CD4-positive, CD25-positive, alpha-beta regulatory T cell (primary cell): ENCODE results near the gene ZFHX3. TPM values are rescaled to one million over a fixed set of nuclear protein-coding genes. Genes with fewer than 3 reads are reported as not detected.

ENCODE experiments used
- ATAC-seq, 2 donors: fragments of 150-1000 bp; cut with Tn5 transposase; one replicate each; pipeline ENCODE4 v1.10.0; 2021; ENCODE audit warnings: low read depth in 2 of 2, moderate number of reproducible peaks in 2 of 2, moderate library complexity in 1 of 2
- DNase-seq, 3 donors: peaks; one replicate each; pipeline versions ENCODE4 v3.0.0 to v3.0.0-alpha.2; 2012 to 2022; ENCODE audit warnings: mixed read lengths in 1 of 3
- H3K27ac ChIP-seq: one replicate; pipeline ENCODE4 v1.7.0; 2013; ENCODE audit warnings: mild to moderate bottlenecking, low read length; ENCODE audit not compliant: insufficient read depth, poor library complexity, severe bottlenecking
- H3K27me3 ChIP-seq: one replicate; pipeline ENCODE4 v1.7.0; 2013; ENCODE audit warnings: low read length; ENCODE audit not compliant: control insufficient read depth, insufficient read depth
- H3K36me3 ChIP-seq: one replicate; pipeline ENCODE4 v1.7.0; 2013; ENCODE audit warnings: mild to moderate bottlenecking, low read length, moderate library complexity; ENCODE audit not compliant: control insufficient read depth, insufficient read depth
- H3K4me1 ChIP-seq: 2 replicates; pipeline ENCODE4 v1.7.0; 2013; ENCODE audit warnings: mild to moderate bottlenecking, low read length; ENCODE audit not compliant: insufficient read depth, control insufficient read depth, poor library complexity, severe bottlenecking
- H3K4me3 ChIP-seq: one replicate; pipeline ENCODE4 v1.7.0; 2013; ENCODE audit warnings: low read depth, mild to moderate bottlenecking, low read length, moderate library complexity
- H3K9me3 ChIP-seq, 2 experiments: 1 replicate in 1 of 2; 2 replicates in 1 of 2; pipeline ENCODE4 v1.7.0; 2013; ENCODE audit warnings: low read length in 2 of 2, mild to moderate bottlenecking in 1 of 2, moderate library complexity in 1 of 2; ENCODE audit not compliant: control insufficient read depth in 2 of 2
- H3K27ac Mint-ChIP-seq, 3 donors: one replicate each; pipeline ENCODE4 v1.8.0; 2020 to 2022; ENCODE audit warnings: mild to moderate bottlenecking in 3 of 3, mixed read lengths in 3 of 3, moderate library complexity in 2 of 3
- H3K27me3 Mint-ChIP-seq: one replicate; pipeline ENCODE4 v1.8.0; 2022; ENCODE audit warnings: mild to moderate bottlenecking, mixed read lengths
- H3K36me3 Mint-ChIP-seq: one replicate; pipeline ENCODE4 v1.8.0; 2020; ENCODE audit warnings: mixed read lengths
- H3K4me1 Mint-ChIP-seq, 4 donors: one replicate each; pipeline ENCODE4 v1.8.0; 2020 to 2022; ENCODE audit warnings: mixed read lengths in 4 of 4, mild to moderate bottlenecking in 1 of 4
- H3K4me3 Mint-ChIP-seq, 4 donors: one replicate each; pipeline ENCODE4 v1.8.0; 2020 to 2022; ENCODE audit warnings: mild to moderate bottlenecking in 4 of 4, mixed read lengths in 4 of 4, moderate library complexity in 3 of 4
- H3K9me3 Mint-ChIP-seq, 7 donors: one replicate each; pipeline ENCODE4 v1.8.0; 2020 to 2022; ENCODE audit warnings: mixed read lengths in 7 of 7, mild to moderate bottlenecking in 3 of 7, moderate library complexity in 2 of 7
- polyA plus RNA-seq, 4 donors: library from polyadenylated mRNA; unstranded; fragments of 300-500 nt; fragmentation: Illumina TruSeq; gene quantifications; one replicate each; pipeline ENCODE4 v1.2.3, GENCODE V29; 2021
- total RNA-seq: library from RNA; stranded (reverse); gene quantifications from one replicate; pipeline ENCODE4 v1.2.3, GENCODE V29; 2022

Gene ZFHX3
- total and polyA plus RNA-seq, 5 donors from 2014 or later, result 0.01 to 0.94 (median 0.03) TPM; not detected in 1

DNA sequence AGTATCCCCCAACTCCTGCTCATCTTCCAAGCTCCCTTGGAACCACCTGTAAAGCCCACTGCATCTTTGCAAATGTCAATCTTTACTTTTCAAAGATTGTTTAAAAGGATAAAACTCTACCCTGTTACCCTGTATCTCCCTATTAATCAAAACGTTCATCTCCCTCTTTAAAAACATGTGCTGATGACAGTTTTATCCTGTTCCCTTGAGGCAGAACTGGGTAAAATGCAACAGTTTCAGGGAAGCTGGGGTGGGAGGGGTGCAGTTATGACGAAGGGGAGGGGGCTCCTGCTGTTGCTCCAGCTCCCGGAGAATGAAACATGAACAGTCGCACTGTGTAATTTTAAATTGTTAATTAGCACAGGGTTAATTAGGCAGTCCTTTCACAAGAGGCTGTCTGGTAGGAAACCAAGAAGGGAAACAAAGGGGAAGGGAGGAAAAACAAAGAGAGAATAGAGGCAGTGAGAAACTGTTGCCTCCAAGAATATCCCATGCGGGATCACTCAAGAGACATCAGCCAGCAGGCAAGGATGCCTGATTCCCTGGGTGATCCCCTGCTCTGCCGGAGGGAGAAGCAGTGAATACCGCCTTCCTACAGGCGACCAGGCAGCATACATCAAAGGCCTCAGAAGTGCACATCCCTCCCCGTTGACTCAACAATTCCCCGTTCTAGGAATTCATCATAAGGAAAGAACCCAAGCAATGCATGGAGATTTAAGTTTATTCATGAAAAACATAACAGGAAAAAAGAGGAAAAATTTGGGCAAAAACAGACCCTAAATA, 84.2 kb downstream of the ZFHX3 start:
- Mint-ChIP-seq H3K27ac (no peak overlapping the region), H3K27me3 (no peaks in the 10 kb centered on the region), H3K36me3 (no peaks in the 10 kb centered on the region), H3K4me1 (no peaks in the 10 kb centered on the region), H3K9me3 (no peaks in the 10 kb centered on the region), H3K4me3 (no peak overlapping the region)
- no peak overlapping the region for H3K4me3 ChIP-seq
- no peak for ATAC-seq
- H3K9me3 ChIP-seq, result no peaks in the 10 kb centered on the region
- no peaks in the 10 kb centered on the region for H3K4me1 ChIP-seq
- no peaks in the 10 kb centered on the region for H3K36me3 ChIP-seq
- H3K27ac ChIP-seq, result no peak overlapping the region
- no peaks in the 10 kb centered on the region for H3K27me3 ChIP-seq
- DNase-seq, result no peak

DNA sequence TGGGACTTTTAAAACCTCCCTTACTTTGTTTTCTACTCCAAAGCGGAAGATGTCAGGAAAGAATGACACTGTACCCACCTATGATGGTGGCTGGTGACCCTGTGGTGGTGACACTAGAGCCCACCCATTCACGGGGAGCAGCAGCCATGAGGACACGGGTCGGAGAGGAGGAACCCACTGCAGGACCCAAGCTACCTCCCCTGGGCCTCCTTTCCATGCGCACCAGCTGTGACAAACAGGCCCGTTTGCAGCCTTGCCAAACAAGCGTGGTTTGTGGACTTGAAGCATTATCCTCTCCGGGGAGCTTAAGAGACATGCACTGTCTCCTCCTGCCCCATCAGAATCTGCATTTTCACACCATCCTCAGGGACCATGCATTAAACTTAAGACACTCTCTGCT, 85.6 kb downstream of the ZFHX3 start:
- Mint-ChIP-seq H3K4me3 (no peak overlapping the region), H3K4me1 (no peaks in the 10 kb centered on the region), H3K27ac (no peak overlapping the region), H3K27me3 (no peaks in the 10 kb centered on the region), H3K36me3 (no peaks in the 10 kb centered on the region), H3K9me3 (peaks cover 0 to 1% (median 0%) of the 10 kb centered on the region in 7 donors)
- ATAC-seq (no peak), DNase-seq (no peak)
- Histone ChIP-seq H3K9me3 (no peaks in the 10 kb centered on the region), H3K4me3 (no peak overlapping the region), H3K27me3 (no peaks in the 10 kb centered on the region), H3K36me3 (no peaks in the 10 kb centered on the region), H3K27ac (no peak overlapping the region), H3K4me1 (no peaks in the 10 kb centered on the region)

DNA sequence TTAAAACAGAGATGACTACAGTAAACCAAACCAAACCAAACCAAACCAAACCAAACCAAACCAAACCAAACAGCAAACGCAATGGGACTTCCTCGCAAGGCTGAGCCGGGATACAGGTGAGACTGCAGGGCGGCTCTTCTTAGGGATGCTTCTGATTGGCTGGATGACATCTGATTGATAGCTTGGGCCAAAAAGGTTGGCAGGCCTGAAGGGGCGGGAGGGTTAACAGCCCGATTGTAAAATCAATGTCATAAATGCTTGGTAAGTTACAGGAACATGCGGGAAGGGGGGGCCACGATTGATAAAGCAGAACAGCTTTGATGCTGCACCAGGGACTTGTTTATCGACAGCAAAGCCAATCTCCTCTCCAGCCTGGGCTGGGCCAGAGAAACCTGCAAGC, 86.1 kb downstream of the ZFHX3 start:
- Histone ChIP-seq H3K27me3 (no peaks in the 10 kb centered on the region), H3K27ac (no peak overlapping the region)
- H3K36me3 Mint-ChIP-seq, result no peaks in the 10 kb centered on the region

DNA sequence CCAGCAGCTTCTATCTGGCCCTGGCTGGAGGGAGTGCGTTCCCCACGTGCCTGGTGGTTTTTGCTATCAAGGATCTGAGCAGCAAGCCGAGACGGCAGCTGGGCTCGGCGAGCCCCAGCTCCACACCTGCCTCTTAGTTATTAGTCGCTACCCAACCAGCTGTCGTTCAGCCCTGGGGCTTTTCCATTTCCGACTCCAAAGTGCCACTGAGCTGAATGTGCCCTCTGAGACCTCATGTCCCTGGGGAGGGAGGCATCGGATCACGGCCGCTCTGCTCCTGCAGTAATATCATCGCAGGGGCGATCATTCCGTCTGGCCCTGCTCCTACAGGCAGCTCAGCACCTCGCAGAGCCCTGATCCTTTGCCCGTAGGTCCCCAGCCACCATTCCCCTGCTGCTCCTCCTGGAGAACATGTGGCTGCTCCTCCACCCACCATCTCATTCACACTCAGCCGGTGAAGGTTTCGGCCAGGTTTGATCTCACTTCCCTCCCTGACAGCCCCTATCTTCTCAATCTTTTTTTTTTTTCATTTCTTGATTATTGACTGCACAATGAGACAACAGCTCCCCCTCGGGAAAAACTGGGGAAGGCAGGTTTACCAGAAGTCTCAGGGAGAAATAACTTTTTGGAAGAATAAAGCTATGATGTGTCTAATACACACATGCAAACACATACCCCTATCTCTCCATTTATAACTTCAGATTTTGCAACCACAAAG, 86.7 kb downstream of the ZFHX3 start:
- no peak for ATAC-seq
- H3K27me3 ChIP-seq, result no peaks in the 10 kb centered on the region
- no peaks in the 10 kb centered on the region for H3K36me3 ChIP-seq
- H3K4me3 ChIP-seq, result no peak overlapping the region
- H3K36me3 Mint-ChIP-seq, result no peaks in the 10 kb centered on the region
- DNase-seq, result no peak
- no peaks in the 10 kb centered on the region for H3K4me1 ChIP-seq
- H3K4me3 Mint-ChIP-seq, result no peak overlapping the region
- no peaks in the 10 kb centered on the region for H3K4me1 Mint-ChIP-seq
- peak overlapping the region in 1 of 3 donors; percentile 39 for H3K27ac Mint-ChIP-seq
- no peak overlapping the region for H3K27ac ChIP-seq
- H3K9me3 Mint-ChIP-seq, result peaks cover 0 to 4% (median 0%) of the 10 kb centered on the region in 7 donors
- no peaks in the 10 kb centered on the region for H3K27me3 Mint-ChIP-seq
- no peaks in the 10 kb centered on the region for H3K9me3 ChIP-seq

More for the DNA sequence above, 86.1 kb downstream of the ZFHX3 start:
- ATAC-seq (no peak), DNase-seq (no peak)
- Mint-ChIP-seq H3K4me1 (no peaks in the 10 kb centered on the region), H3K27ac (peak overlapping the region in 1 of 3 donors; percentile 39), H3K27me3 (no peaks in the 10 kb centered on the region), H3K4me3 (no peak overlapping the region), H3K9me3 (peaks cover 0 to 2% (median 0%) of the 10 kb centered on the region in 7 donors)
- Histone ChIP-seq H3K36me3 (no peaks in the 10 kb centered on the region), H3K9me3 (no peaks in the 10 kb centered on the region), H3K4me3 (no peak overlapping the region), H3K4me1 (no peaks in the 10 kb centered on the region)

DNA sequence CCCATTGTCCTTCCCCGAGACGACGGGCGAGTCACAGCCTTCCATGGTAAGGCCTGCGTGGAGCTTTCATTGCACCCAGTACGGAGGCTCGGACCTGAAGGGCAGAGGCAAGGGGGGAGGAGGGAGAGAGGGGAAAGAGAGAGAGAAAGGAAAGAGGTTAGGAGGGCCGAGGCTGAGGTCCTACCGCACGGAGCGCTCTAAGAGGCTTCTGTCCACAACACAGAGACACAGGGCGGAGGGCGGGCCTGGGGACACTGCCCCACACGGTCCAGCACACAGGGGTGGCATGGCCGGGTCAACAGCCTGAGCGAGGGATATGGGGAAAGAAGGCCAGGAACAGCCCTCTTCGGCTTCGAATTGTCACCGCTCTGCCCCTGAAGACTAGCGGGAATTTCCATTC, 87.8 kb downstream of the ZFHX3 start:
- Histone ChIP-seq H3K27me3 (no peaks in the 10 kb centered on the region), H3K36me3 (no peaks in the 10 kb centered on the region), H3K4me3 (no peak overlapping the region), H3K4me1 (no peaks in the 10 kb centered on the region), H3K27ac (no peak overlapping the region), H3K9me3 (no peaks in the 10 kb centered on the region)
- no peaks in the 10 kb centered on the region for H3K4me1 Mint-ChIP-seq
- H3K9me3 Mint-ChIP-seq, result peaks cover 0 to 4% (median 0%) of the 10 kb centered on the region in 7 donors
- no peak overlapping the region for H3K4me3 Mint-ChIP-seq
- no peak overlapping the region for H3K27ac Mint-ChIP-seq
- DNase-seq (no peak), ATAC-seq (no peak)
- no peaks in the 10 kb centered on the region for H3K27me3 Mint-ChIP-seq
- H3K36me3 Mint-ChIP-seq, result no peaks in the 10 kb centered on the region

DNA sequence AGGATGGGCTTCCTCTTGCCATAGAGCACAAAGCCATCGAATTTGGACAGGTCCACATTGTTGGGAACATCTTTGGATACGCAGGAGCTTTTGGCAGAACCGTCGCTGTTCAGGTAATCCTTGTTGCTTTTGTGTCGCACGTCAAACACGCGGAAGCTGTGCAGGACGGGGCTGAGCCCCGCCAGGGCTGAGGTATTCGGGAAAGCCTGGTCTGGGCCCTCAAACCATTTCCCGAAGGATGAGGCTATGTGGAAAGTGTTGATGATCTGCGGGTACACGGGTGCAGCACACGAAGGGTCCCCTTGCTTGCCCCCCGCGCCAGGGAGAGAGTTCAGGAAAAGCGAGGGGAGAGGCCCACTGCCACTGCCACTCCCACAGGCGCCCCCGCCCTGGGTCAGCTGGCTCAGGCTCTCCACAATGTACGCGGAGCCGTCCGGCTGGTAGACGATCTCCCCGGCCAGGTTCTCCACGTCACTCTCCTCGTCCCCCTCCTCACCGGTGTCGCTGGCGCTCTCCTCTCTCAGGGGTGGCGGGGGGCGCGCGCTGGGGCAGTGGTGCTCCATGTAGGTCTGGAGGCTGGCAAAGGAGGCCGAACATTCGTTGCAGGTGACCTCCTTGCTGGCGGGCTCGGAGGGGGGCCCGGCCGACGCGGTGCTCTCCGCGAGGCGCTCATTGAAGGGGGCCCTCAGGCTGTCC, 88.5 kb downstream of the ZFHX3 start:
- no peaks in the 10 kb centered on the region for H3K36me3 Mint-ChIP-seq
- H3K27me3 Mint-ChIP-seq, result no peaks in the 10 kb centered on the region
- Histone ChIP-seq H3K27me3 (no peaks in the 10 kb centered on the region), H3K4me1 (no peaks in the 10 kb centered on the region), H3K36me3 (no peaks in the 10 kb centered on the region), H3K4me3 (no peak overlapping the region), H3K9me3 (no peaks in the 10 kb centered on the region), H3K27ac (no peak overlapping the region)
- H3K4me1 Mint-ChIP-seq, result no peaks in the 10 kb centered on the region
- ATAC-seq, result no peak
- H3K9me3 Mint-ChIP-seq, result peaks cover 0 to 4% (median 0%) of the 10 kb centered on the region in 7 donors
- H3K27ac Mint-ChIP-seq, result no peak overlapping the region
- no peak for DNase-seq
- peak overlapping the region in 1 of 4 donors; percentile 80 for H3K4me3 Mint-ChIP-seq

DNA sequence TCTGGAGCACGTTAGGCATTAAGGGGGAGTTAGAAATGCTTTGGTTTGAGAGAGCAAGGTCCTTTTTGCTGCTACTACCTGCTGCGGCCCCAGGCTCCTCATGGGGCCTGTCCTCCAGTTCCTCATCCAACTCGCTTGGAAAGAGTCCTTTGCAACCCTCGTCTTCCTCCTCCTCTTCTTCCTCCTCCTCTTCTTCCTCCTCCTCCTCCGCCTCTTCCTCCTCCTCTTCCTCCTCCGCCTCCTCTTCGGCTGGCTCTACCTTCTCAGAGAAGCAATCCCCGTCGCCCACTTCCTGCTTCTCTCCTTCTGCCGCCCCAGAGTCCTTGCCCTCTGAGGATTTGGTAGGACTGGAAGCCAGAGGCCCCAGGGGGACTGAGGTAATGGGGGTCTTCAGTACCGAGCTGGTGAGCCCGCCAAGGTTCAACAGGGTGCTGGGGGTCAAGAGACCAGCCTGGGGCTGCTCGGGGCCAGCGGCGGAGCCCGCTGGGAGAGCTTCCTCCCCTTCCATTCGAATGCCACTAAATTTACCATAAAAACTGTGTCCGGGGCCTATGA, 89.3 kb downstream of the ZFHX3 start:
- no peaks in the 10 kb centered on the region for H3K36me3 ChIP-seq
- H3K36me3 Mint-ChIP-seq, result no peaks in the 10 kb centered on the region
- peak overlapping the region in 1 of 4 donors; percentile 80 for H3K4me3 Mint-ChIP-seq
- H3K9me3 Mint-ChIP-seq, result peaks cover 0 to 4% (median 0%) of the 10 kb centered on the region in 7 donors
- no peak overlapping the region for H3K4me3 ChIP-seq
- no peak overlapping the region for H3K27ac Mint-ChIP-seq
- H3K27ac ChIP-seq, result no peak overlapping the region
- H3K9me3 ChIP-seq, result no peaks in the 10 kb centered on the region
- H3K27me3 ChIP-seq, result no peaks in the 10 kb centered on the region
- H3K27me3 Mint-ChIP-seq, result no peaks in the 10 kb centered on the region
- no peak for DNase-seq
- ATAC-seq, result no peak
- no peaks in the 10 kb centered on the region for H3K4me1 Mint-ChIP-seq
- H3K4me1 ChIP-seq, result no peaks in the 10 kb centered on the region
